Measurements from ENCODE around the gene C11orf52. TPM values are rescaled to one million over a fixed set of nuclear protein-coding genes. Genes with fewer than 3 reads are reported as not detected.
A peak's percentile ranks its signal among the peaks of the same experiment; 100 is the strongest.
"Not testable (repeated sequence)": the region's sequence is repeated elsewhere in the genome, so short reads cannot be mapped to it uniquely, and the experiment has no call there.

C11orf52 gene
- total RNA-seq, 1 experiment from 2014 or later, result 1.7 TPM

DNA sequence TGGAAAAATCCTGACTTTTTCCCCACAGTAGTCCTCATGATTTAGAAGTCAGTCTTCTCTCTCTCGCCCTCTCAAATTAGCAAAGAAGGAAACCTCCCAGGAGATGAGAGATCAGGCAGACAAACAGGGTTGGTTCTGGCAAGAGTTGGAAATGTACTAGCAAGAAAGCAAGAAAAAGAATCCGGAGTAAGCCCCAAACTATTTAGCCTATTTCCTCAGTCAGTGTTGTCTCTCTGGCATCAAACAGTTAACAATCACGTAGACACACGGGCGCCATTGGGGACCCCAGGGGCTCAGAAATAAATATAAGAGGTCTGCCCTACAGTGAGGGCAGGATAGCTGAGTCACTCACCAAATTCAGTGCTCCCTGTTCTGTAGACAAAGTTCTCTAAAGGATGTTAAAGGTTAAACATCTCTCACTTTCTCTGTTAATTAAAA lies 4.7 kb downstream of the C11orf52 start:
- H3K27me3 ChIP-seq (ENCODE audit: control insufficient read depth, insufficient read depth, low read length), result no peaks in the 10 kb centered on the region
- no peak for DNase-seq
- H3K4me3 ChIP-seq (ENCODE audit: insufficient read depth, low read depth, low read length), result no peak overlapping the region
- H3K36me3 ChIP-seq (replicated peaks; ENCODE audit: control insufficient read depth, insufficient read depth, low read length), result no peaks in the 10 kb centered on the region

DNA sequence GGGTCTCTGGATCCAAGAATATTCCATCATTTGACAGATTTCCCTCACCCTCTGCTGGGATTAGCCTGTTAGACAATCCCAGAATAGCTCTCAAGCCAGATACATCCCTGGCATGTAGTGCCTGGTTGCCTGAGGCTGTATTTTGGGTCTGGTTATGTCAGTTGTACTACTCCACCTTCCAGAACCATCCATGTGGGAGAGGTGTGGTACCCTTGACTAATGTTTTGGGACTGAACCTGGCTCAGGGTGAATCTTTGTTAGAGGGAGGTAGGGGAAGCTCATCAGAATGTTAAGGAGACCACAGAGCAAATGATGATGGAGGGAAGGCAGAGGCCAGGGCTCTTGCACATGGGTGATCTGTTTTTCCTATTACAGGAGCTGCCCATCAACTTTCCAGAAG lies 5.2 kb downstream of the C11orf52 start:
- no peak for DNase-seq
- Histone ChIP-seq H3K36me3 (replicated peaks; ENCODE audit: control insufficient read depth, insufficient read depth, low read length) (no peaks in the 10 kb centered on the region), H3K4me3 (ENCODE audit: insufficient read depth, low read depth, low read length) (no peak overlapping the region), H3K27me3 (ENCODE audit: control insufficient read depth, insufficient read depth, low read length) (no peaks in the 10 kb centered on the region)

DNA sequence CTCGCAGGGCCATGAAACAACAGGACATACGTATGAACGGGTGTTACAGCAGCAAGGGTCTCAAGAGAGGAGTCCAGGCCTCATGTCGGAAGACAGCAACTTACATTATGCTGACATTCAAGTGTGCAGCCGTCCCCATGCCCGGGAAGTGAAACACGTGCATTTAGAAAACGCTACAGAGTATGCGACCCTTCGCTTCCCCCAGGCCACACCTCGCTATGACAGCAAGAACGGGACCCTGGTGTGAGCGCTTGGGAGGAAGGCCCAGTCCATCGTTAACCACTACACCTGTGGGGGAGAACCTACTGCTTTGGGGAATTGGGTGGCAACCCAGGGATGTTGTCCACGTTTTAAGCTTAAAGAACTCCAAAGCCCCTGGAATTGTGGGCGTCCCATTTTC lies 7.2 kb downstream of the C11orf52 start:
- no peak for DNase-seq

DNA sequence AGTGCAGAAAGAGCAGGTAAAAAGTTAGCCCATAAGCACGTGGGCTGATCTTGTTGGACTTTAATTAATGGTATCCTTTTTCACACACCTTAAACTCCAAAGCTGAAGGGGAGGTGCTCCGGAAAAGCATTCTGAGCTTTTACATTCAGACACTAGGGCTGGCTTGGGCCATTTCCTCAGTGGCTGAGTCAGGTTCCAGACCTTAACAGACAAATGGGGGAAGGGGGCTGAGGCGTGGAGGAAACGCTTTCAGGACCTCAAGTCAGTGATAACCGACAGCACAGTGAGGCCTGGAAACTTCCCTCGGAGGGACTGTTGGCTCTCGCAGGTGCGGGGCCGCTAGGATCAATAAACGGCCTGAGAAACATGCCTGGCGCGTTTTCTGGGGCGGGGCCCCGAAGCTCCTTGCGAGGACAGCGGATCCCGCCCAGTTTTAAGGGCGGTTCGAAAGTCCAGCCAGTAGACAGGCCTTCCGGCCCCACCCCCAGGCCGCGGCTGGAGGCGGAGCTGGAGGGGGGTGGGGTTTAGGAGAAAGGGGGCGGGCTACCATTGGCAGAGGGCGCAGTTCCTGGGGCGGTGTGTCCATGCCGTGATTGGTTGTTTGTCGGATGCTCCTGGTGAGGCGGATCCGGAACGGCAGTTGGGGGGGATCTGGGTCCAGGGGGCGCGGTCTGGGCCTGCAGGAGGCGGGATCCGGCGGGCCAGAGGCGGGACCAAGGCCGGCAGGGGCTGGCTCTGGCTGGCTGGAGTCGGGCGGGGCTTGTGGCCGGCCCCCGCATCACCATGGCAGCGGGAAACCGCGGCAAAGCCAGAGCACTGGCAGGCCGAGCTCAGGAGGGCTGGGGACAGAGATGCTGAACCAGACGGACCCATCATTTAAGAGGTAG lies 8.0 kb downstream of the C11orf52 start:
- peak; percentile 98 for DNase-seq
- H3K4me3 ChIP-seq (ENCODE audit: insufficient read depth, low read depth, low read length), result peak overlapping the region; percentile 54
- no peaks in the 10 kb centered on the region for H3K27me3 ChIP-seq (ENCODE audit: control insufficient read depth, insufficient read depth, low read length)
- H3K36me3 ChIP-seq (replicated peaks; ENCODE audit: control insufficient read depth, insufficient read depth, low read length), result no peaks in the 10 kb centered on the region

More for the DNA sequence above, 7.2 kb downstream of the C11orf52 start:
- Histone ChIP-seq H3K27me3 (ENCODE audit: control insufficient read depth, insufficient read depth, low read length) (no peaks in the 10 kb centered on the region), H3K4me3 (ENCODE audit: insufficient read depth, low read depth, low read length) (no peak overlapping the region), H3K36me3 (replicated peaks; ENCODE audit: control insufficient read depth, insufficient read depth, low read length) (no peaks in the 10 kb centered on the region)

DNA sequence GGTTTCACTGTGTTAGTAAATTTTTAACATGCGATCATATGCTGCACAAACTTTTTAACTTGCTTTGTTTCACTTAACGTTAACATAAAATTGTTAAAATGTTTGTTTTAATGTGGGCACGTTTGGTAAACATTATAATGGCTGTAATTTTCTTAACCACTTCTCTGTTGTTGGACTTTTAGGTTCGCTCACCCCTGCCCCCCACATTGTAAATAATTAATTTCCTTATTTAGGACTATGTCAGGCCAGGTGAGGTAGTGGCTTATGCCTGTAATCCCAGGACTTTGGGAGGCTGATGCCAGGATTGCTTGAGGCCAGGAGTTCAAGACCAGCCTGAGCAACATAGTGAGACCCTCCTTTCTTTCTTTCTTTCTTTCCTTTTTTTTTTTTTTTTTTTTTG lies 11.8 kb downstream of the C11orf52 start:
- no peaks in the 10 kb centered on the region for H3K27me3 ChIP-seq (ENCODE audit: control insufficient read depth, insufficient read depth, low read length)
- no peak for DNase-seq
- H3K36me3 ChIP-seq (replicated peaks; ENCODE audit: control insufficient read depth, insufficient read depth, low read length), result no peaks in the 10 kb centered on the region
- no peak overlapping the region for H3K4me3 ChIP-seq (ENCODE audit: insufficient read depth, low read depth, low read length)

DNA sequence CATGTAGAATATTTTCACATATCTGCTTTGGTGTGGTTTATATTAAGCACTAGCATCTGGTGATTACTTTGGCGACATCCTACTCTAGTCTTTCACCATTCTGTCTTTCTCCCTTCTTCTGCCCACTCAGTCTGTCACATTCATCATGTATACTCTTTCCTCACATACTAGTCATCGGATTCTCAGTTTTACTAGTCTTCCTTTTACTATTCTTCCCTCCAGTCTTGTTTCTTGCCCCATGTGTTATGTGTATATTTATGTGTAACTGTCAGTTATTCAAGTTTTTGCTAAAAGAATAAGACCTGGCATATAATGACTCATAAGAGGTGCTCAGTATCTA lies 13.9 kb downstream of the C11orf52 start:
- no peak for DNase-seq
- H3K4me3 ChIP-seq (ENCODE audit: insufficient read depth, low read depth, low read length), result no peak overlapping the region
- H3K36me3 ChIP-seq (replicated peaks; ENCODE audit: control insufficient read depth, insufficient read depth, low read length), result no peaks in the 10 kb centered on the region
- no peaks in the 10 kb centered on the region for H3K27me3 ChIP-seq (ENCODE audit: control insufficient read depth, insufficient read depth, low read length)

DNA sequence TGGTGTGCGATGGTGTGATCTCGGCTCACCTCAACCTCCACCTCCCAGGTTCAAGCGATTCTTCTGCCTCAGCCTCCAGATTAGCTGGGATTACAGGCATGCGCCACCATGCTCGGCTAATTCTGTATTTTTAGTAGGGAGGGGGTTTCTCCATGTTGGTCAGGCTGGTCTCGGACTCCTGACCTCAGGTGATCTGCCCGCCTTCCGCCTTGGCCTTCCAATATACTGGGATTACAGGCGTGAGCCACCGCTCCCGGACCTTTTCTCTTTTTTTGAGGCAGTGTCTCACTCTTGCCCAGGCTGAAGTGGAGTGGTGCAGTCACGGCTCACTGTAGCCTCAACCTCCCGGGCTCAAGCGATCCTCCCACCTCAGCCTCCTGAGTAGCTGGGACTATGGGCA lies 14.5 kb downstream of the C11orf52 start:
- H3K36me3 ChIP-seq (replicated peaks; ENCODE audit: control insufficient read depth, insufficient read depth, low read length); DNase-seq; H3K4me3 ChIP-seq (ENCODE audit: insufficient read depth, low read depth, low read length); H3K27me3 ChIP-seq (ENCODE audit: control insufficient read depth, insufficient read depth, low read length): not testable (repeated sequence)

DNA sequence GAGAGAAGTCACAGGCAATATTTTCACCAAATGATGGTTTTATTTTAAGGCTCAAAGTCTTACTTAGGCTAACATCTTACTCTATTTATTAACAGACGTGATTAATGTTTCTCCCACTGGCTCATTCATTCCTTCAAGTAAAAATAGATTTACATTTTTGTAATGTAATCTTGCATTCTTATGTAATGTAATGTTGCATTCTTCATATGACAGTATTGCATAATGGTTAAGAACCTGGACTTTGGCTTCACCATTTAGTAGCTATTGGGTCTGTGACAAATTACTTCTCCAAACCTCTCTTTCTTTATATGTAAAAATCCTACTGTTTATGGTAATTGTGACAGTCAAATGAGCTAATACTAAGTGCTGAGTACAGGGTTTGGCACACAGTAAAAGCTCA lies 15.2 kb downstream of the C11orf52 start:
- H3K4me3 ChIP-seq (ENCODE audit: insufficient read depth, low read depth, low read length), result no peak overlapping the region
- no peak for DNase-seq
- no peaks in the 10 kb centered on the region for H3K27me3 ChIP-seq (ENCODE audit: control insufficient read depth, insufficient read depth, low read length)
- no peaks in the 10 kb centered on the region for H3K36me3 ChIP-seq (replicated peaks; ENCODE audit: control insufficient read depth, insufficient read depth, low read length)

DNA sequence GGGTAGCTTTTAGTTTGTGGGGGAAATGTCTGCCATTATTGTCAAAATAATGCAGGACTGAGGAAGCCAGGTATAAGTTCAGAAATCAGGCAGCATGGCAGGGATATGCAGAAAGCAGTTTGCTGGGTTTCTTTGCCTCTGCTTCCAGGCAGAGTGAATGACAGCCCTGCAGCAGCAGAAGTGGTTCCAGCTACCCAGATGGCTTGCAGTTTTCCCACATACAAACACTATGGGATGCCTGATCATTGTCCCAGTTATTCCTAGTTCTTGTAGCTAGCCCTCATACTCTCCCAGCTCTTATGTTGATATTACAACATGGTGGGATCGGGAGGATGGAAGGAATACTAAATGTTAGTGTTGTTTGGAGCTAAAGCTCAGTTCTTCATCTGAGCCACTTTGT lies 15.6 kb downstream of the C11orf52 start:
- no peak overlapping the region for H3K4me3 ChIP-seq (ENCODE audit: insufficient read depth, low read depth, low read length)
- no peaks in the 10 kb centered on the region for H3K36me3 ChIP-seq (replicated peaks; ENCODE audit: control insufficient read depth, insufficient read depth, low read length)
- no peak for DNase-seq
- no peaks in the 10 kb centered on the region for H3K27me3 ChIP-seq (ENCODE audit: control insufficient read depth, insufficient read depth, low read length)

DNA sequence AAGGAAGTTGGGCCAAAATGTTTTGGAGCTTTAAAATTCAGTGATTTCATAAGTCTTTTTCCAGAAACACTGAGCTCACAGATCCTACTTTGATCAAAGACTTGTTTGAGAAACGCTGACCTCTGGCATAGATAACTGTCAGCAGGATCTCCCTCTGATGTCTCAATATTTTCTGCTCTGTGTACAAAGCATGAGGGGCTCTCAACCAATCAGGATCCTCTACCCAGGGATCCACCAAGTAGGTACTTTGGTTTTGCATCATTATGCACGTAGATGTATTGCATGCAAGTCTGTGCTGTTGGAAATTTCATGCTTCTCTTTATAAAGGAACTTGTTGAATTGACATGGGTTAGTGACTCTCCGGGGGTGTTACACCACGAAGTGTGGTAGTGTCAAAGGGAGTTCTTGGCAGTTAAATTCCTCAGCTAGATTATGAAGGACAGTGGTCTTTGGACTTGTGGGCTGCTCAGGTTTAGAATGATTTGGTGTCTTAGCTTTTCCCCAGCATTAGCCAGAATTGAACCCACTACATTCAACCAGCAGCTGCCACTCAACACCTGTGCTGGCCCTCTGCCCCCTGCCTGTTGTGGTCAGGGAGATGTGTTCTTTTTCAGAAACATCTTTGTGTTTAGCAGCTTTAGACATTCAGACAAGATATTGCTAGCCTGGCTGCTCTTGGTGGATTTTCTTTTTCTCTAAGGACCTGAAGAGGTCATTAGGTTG lies 16.8 kb downstream of the C11orf52 start:
- no peaks in the 10 kb centered on the region for H3K27me3 ChIP-seq (ENCODE audit: control insufficient read depth, insufficient read depth, low read length)
- no peak overlapping the region for H3K4me3 ChIP-seq (ENCODE audit: insufficient read depth, low read depth, low read length)
- no peak for DNase-seq
- no peaks in the 10 kb centered on the region for H3K36me3 ChIP-seq (replicated peaks; ENCODE audit: control insufficient read depth, insufficient read depth, low read length)

DNA sequence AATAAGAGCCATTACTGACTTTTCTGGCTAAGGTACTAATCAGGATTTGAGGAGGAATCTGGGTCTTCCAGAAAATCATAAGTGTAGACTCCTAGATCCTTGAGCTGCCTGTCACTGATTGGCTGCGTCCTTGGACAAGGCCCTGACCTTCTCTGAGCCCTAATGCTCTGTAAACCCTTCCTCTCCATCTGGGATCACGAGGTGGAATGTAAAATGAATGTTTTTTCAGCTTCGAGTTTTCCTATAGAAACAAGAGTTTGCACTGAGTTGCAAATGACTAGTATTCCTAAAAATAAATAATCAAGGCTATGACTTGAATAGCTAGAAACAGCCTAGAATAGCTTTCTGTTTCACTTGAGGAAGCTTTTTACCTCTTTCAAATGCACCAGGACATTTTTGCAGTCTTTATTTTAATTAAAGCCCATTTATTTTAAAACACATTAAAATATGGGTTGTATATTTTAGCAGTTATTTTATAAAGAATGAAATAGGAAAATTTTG lies 17.4 kb downstream of the C11orf52 start:
- H3K36me3 ChIP-seq (replicated peaks; ENCODE audit: control insufficient read depth, insufficient read depth, low read length), result no peaks in the 10 kb centered on the region
- H3K27me3 ChIP-seq (ENCODE audit: control insufficient read depth, insufficient read depth, low read length), result no peaks in the 10 kb centered on the region
- DNase-seq, result no peak

DNA sequence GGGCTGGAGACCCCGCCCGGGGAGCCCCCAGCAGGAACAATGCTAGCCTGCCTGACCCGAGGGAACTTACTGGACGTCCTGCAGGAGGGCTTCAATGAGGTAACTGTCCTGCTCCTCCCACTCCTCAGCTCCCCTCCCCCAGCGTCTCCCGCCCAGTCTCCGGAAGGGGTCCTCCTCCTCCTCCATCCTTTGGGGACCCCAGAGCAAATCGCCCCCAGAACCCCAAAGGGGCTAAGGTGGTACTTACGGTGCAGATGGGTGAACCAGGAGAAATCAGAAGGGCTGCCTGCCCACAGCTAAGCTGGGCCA lies 18.7 kb downstream of the C11orf52 start:
- no peak for DNase-seq
- peak overlapping the region; percentile 65 for H3K4me3 ChIP-seq (ENCODE audit: insufficient read depth, low read depth, low read length)
- H3K36me3 ChIP-seq (replicated peaks; ENCODE audit: control insufficient read depth, insufficient read depth, low read length), result no peaks in the 10 kb centered on the region

More for the DNA sequence above, 17.4 kb downstream of the C11orf52 start:
- peak overlapping the region; percentile 65 for H3K4me3 ChIP-seq (ENCODE audit: insufficient read depth, low read depth, low read length)

DNA sequence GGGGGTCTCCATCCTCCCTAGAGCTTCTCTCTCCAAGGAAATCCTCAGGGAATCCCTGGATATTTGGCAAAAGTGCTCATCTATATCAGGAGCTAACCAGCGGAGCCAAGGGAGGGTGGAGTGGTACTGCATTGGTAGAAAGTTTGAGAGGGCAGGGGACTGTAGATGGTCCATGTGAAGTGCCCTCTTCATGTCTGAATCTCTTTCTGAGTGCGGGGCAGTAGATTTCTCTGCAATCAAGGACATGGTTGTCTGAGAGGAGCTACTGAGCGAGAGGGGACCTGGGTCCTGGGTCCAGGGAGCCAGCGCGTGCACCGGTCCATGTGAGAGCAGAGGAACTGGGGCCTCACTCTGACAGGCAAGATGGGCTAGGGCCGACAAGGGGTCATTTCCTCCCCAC lies 19.1 kb downstream of the C11orf52 start:
- H3K36me3 ChIP-seq (replicated peaks; ENCODE audit: control insufficient read depth, insufficient read depth, low read length), result no peaks in the 10 kb centered on the region
- H3K27me3 ChIP-seq (ENCODE audit: control insufficient read depth, insufficient read depth, low read length), result no peaks in the 10 kb centered on the region
- peak overlapping the region; percentile 65 for H3K4me3 ChIP-seq (ENCODE audit: insufficient read depth, low read depth, low read length)
- DNase-seq, result no peak

More for the DNA sequence above, 18.7 kb downstream of the C11orf52 start:
- H3K27me3 ChIP-seq (ENCODE audit: control insufficient read depth, insufficient read depth, low read length), result no peaks in the 10 kb centered on the region

DNA sequence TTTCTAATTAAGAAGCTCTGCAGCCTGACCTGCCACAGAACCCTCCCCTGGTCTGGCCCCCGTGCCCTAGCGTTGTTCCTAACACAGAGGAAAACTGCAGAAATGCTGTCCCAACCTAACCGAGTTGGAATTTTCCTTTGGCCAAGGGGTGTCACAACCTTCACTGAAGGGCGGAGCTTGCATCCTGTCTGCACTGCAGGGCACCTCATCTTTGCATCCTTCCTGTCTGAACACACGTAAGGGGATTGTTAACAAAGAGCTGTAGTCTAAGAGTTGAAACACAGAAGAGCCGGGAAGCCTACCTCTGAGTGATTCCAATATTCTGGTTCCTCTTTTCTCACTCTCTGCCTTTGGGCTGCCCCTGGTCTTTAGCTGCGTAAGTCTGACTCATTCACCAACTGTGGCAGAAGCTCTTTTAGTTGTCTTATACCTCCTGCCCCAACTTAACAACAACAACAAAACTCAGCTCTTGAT lies 20.0 kb downstream of the C11orf52 start:
- peak; percentile 43 for DNase-seq
- Histone ChIP-seq H3K36me3 (replicated peaks; ENCODE audit: control insufficient read depth, insufficient read depth, low read length) (no peaks in the 10 kb centered on the region), H3K27me3 (ENCODE audit: control insufficient read depth, insufficient read depth, low read length) (no peaks in the 10 kb centered on the region), H3K4me3 (ENCODE audit: insufficient read depth, low read depth, low read length) (no peak overlapping the region)
